NCI-H2227 treated with DMSO at 0.1 percent for 48 hours (cell line): Measurements from ENCODE around the gene BTG2.

Experiments
- DNase-seq: peaks from one replicate; lab custom pipeline; 2025; lab: John Stamatoyannopoulos, UW

The BTG2 gene

DNA sequence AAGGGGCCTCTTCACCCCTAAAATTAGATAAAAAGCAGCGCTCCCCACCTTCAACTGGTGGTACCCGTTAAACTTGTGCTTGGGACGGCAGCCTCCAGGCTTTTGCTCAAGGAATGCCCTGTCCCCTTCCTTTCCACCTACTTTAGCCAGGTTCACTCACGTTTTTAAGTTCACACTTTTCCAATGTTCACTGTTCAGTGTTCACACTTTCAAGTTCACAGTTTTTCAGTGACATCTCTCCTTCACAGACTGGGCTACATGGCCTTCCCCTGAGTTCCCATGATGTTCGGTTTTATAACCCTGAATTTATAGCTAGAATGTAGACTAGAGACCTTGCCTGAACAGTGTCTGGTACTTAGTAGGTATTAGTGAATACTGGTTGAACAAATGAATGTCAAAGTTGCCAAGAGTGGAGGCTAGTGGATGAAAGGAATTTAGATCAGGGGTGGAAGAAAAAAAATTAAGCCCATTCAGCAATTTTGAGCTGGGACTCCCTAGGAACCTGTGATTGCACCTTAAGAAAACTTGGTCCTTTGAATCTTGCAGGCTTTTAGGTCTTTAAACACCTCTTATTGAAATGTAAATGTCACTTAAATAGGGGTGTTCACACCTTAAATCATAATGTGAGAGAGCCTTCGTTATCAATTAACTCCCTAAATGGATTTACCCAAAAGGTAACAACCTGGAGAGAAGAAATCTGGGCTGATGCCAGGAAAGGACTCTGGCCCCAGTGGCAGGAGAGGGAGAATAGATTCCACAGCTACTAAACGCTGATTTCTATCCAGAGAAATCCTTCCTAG lies 12.3 kb downstream of the BTG2 start:
- DNase-seq: no peak

DNA sequence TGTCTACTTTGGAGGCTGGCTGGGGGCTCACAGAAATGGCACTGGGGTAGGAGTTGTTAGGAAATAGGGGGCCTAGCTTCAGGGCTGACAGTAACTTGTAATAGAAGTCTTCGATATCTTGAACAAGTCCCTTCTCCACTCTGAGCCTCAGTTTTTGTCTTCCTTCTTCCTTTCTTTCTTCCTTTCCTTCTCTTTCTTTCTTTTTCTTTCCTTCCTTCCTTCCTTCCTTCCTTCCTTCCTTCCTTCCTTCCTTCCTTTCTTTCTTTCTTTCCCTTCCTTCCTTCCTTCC lies 12.9 kb downstream of the BTG2 start:
- DNase-seq: no peak

DNA sequence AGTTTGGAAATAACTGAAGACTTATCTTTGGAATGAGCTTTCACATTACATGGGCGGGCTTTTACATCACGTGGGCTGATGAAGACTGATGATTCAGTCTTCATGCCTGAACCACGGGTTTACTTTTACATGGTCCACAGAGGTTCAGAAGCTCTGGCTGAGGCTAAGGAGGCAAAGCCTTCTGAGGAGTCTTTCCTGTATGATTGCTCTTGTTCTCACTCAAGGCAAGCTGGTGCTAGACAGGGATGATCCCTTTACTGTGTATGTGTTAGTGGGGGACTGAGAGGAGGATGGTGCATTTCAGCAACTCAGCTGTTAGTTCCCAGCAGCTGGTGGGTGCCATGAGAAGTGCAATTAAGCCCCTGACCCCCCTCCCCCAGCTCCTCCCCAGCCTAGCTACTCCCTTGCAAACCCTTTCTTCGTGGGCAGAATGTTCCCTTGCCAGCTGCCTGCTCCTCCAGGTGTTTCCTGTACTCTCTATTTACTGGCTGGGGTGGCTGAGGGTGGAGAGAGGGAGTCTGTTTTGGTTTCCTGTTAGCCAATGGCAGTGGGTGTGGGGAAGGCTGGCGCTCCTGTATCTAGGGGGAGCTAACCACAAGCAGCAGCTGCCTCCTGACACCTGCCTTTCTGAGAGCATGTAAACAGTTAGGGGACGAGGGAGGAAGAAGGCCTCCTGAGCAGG lies 15.4 kb downstream of the BTG2 start:
- no peak for DNase-seq

DNA sequence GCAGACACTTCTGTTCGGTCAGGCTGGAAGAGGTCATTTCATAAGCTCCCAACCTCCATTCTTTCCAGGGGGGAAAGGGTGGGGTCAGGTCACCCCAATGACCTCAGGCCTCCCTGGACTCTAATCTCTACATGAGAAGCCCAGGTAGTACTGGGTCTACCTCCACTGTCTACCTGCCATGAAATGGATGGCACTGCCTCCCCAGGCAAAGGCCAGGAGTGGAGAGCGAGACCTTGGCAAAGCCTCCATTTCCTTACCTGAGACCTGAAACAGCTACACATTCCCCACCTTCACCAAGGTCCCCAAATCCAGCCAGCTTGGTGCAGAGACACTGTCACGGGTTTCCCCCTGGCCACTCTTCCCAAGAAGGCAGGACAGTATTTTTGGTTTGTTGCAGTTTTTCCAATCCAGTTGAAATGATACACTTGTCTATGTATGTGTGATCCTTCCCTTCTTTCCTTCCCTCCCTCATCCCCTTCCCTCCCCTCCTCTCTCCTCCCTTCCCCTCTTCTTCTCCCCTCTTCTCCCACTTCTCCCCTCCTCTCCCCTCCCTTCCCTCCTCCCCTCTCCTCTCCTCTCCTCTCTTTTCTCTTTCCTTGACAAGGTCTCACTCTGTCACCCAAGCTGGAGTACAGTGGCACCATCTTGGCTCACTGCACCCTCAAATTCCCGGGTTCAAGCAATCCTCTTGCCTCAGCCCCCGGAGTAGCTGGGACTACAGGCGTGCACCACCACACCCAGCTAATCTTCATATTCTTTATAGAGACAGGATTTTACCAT lies 16.1 kb downstream of the BTG2 start:
- no peak for DNase-seq

DNA sequence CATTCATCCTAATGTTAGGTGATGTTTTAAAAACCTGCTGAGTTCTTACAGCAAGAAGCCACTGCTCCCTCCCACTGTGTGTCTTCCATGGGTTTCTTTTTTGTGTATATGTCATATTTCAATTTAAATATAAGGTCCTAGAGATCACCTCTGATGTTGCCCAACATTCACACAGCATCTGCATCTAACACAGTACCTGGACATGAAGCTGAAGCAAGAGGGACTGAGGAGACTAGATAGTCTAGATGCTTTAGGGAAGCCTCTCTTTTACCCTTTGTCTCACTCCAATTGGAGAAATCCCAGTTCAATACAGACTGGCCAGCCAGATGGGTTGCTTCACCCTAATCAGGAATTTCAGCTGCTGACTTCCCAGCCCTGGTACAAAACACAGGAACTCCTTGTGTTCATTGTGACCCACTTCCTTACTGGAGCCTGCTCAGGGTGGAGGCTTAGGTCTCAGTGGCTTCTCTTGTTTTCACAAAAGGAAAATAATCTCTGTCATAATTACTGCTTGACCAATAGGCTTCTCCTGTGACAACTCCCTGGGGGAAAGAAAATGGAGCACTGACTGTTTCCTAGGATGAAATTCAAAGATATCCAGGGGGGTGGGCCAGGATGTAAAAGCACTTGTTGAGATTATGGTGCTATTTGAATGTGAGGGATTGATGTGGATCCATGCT lies 17.3 kb downstream of the BTG2 start:
- DNase-seq: no peak

DNA sequence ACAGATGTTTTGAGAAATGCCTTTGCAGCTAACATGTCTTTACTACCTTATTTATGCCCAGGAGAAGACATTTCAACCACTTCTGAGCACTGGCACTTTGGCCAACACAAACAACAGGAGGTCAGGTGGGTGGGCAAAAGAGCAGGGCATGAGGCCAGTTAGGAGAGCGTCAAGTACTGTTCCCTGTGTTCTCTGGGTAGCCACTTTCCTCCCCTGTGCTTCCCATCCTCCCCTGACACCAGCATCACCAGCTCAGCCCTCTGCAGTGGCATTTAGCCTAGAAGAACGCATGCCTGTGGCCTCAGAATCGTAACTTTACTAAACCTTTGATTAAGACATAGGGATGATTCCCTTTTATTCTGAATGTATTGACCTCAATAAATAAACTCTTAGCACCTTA lies 18.3 kb downstream of the BTG2 start:
- DNase-seq: no peak

DNA sequence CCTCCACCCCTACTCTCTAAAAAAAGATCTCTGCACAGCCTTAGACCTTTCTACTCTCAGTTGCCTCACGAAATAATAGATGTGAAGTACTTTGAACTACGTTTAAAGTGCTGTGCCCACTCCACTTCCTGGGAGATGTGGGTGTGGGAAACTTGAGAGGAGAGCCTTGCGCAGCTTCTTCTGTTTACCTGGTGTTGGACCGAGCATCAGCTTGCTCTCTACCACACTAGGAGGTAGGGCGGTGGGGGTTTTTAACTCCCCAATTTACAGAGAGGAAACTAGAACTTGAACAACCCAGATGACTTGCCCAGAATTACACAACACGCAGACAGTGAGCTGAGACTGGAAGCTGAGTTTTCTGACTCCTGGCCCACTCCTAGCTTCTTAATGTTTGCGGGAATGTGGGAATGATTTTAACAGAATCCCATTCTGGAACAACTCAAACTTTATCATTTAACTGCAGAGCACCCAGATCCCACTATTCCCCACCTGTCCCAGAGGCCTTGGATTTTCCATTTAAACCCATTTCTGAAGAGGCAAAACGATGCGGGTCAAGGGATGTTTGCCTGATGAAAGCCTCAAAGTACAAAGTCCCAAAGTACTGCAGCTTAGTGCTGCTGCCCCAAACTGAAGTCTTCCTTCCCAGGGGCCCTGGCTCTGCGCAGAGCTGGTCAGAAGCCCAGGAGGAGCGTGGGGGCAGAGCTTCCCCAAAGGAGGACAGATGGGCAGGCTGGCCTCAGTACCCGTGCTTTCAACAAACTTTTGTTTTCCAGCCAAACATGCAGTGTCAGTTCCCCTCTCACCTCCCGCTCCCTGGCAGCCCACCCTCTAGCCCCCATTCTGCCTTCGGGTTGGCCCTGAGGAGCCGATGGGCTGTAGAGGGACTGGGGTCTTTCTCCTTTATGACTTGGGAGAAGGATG lies 19.0 kb downstream of the BTG2 start:
- DNase-seq: no peak

DNA sequence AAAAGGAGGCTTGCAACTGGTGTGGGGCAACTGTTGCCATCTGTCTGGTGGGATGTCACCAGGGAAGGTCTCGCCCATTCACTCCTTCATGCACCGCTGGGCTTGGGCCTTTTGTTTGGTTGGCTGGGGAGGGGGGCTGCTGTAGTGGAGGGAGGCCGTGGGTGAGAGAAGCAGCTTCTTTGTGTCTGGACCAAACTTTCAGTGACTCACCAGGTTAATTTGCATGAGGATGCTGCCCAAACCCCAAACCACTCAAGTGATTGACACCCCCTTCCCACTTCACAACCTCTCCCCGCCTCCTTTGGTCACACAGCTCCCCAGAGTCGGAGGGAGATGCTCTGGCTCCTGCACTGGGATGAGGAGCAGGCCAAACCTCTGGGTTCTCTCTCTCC lies 19.7 kb downstream of the BTG2 start:
- no peak for DNase-seq

DNA sequence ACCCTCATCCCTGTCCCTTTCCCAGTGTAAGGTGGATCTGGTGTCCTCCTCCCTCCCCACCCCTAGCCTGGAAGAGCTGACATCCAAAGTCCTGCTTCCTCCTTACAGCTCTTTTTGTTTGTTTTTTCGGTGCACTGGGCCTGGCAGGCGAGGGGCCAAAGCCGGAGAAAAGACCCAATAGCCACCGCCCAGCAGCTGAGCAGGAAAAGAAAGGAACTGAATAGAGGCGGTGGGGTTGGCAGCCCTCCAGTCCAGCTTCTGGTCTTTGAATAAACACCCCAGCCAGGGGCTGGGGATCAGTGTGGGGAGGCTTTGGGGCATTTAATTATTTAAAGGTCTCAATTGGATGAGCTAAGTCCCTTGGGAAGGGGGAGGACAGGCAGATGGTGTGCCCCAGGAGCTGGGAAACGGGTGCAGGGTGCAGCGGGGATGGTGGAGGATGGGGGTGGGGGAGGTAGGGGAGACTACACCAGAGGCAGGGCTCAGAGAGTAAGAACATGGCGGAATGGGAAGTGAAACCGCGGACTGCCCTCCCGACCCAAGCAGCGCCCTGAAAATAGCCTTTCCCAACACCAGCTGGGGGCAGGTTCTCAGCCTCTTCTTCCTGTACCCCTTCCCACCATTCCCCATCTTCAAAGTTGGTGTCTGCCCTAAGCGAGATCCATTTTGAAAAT lies 20.2 kb downstream of the BTG2 start:
- no peak for DNase-seq

DNA sequence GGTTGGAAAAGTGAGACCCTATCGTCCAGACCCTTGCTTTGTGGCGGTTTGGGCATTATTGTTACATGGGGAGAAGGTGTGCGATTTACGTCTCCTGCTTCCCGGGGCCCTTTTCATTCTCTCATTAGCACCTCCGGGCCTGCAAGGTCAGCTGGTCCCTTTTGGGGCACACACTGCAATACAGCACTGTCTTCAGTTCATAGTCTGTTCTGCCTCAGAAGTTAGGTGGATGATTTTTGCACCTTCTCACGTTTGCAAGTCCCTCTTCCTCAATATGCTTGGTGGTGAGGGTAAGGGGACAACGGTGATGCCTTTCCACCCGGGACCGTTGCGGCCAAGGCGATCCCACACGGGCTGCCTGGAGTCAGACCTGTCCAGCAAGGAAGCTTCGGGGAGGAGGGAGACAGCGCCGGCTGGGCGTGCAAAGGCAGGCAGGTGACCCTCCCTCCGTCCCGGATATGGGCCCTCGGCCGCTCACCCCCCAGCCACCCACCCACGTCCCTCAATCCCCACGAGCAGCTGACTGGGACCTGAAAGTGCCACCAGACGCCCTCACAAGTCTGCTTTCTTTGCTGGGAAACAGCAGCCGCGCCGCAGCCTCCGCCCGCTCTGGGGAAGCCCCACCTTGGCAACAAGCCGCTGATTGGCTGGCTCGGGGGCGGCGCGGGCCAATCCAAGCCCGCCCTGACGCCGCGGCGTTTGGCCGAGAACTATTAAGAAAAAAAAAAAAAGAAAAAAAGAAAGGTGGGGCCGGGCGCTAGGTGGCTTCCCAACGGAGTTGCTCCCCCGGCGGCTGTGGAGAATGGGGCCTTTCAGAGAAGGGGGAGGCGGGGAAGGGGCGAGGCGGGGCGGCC lies 21.7 kb downstream of the BTG2 start:
- DNase-seq: peak; percentile 86

DNA sequence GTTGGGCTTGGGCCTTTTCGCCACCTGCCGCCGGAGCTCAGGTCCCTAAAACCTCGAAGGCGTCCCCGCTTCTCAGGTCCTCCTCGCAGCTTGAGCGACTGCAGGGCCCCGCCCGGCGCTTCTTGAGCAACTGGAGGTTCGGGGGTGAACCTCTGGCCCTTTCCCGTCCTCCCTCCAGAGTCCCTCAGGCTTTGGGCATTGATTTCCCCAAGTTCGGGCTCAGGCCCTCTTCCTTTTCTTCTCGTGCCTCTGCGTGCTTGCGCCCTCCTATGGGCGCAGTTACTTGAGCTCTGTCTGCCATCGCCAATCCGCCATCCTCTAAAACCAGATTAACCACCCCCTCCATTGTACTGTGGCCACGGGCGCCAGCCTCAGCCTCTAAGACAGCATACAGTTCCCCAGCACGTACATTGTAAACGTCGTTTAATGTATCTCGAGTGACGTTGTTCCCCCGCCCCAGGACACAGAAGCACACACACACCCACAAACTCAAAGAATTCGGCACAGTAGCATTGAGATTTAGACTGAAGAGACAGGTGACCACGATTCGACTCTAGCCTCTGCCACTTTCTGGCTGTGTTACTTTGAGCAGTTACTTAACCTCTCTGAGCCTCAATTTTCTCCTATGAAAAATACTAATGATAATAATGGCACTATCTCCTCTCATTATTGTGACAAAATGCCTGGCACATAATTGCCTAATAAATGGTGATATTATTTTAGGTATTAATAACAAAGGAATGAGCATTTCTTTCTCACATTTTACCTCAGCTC lies 22.6 kb downstream of the BTG2 start:
- DNase-seq: no peak

DNA sequence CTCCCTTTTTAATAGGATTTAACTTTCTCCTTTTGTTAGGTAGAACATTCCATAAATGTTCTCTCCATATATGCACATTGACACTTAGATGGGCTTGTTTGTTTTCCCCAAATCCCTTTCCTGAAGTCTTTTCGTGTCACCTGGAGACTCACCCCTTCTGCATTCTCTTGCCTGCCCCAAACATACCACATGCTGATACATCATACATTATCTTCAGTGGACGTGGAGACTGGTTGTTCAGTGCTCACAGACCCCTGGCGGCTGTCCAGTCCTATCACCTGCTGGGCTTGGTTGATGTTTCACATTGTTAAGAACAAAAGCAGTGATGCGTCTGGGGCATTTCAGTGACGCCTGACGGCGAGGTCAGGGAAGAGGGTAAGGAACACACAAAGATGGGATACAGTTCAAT lies 23.4 kb downstream of the BTG2 start:
- DNase-seq: peak; percentile 56

DNA sequence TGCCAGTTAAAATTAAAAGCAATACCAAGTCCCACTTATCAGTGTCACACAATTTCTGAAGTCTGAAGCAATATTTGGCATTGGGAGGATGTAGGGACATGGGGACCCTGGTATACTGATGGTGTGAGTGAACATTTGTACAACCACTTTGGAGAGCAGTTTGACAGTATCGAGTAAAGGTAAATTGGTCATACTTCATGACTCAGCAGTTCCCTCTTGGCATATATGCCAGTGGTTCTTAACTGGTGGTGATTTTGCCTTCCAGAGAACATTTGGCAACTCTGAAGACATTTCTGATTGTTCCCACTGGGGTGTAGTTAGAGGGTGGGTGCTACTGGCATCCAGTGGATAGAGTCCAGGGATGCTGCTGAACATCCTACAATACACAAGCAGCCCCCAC lies 25.9 kb downstream of the BTG2 start:
- no peak for DNase-seq

DNA sequence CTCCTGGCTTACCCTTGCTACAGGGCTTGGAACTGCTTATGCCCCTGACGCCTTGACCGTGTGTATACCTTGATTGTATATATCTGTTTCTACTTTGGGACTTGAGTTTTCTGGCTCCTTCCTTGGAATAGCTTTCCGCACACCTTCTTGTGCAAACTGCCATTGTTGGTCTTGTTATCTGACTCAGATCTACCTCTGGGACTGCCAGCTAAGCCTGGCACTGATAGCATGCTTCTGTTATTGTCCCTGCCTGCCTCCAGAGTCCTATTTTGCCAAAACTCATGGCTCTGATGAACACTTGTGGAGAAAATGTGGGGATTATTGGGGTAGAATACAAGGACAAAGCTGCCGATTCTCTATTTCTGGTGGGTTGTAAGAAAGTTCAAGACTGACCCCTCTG lies 30.2 kb downstream of the BTG2 start:
- DNase-seq: no peak

DNA sequence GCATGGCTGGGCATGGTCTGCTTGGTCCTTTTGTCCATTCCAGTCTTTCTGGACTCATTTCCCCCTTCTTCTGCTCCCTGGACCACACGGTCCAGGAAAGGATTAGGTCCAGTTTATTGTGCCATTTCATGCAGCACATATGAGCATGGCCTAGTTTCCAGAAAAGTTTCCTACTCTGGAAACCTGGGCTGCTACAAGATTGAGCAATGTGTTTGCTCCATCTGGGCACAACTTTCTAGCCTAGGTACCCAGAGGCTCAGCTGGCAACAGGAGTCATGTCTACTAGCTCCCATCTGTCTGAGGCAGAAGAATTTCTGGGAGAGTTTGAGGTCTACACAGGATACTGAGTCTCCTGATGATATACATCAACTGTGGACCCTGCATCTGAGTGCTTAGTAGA lies 30.8 kb downstream of the BTG2 start:
- DNase-seq: no peak

DNA sequence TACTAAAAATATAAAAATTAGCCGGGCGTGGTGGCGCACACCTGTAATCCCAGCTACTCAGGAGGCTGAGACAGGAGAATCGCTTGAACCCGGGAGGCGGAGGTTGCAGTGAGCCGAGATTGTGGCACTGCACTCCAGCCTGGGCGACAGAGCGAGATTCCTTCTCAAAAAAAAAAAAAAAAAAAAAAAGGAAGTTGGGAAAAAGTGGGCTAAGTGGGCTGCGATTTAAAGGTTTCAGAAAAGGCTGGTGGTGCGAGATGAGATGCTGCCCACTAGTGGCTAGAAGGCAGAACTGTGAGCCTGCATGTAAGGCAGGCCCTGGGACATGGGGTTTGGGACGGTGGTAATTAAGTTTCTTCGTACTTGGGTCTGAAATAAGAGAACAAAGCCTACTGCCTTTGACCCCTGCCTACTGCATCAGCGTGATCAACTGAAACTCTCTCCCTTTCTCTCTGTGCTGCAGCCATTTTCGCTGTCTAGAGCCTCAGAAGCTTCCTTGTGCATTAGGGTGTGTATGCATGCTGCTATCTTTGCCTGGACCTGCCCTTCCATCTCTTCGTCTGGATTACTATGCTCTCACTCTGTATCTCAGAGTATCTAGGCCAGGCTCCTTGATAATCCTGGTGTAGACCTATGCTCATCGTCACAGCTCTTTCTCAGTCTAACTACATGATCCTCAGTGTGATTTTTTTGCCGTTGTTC lies 33.2 kb downstream of the BTG2 start:
- DNase-seq: peak; percentile 44

DNA sequence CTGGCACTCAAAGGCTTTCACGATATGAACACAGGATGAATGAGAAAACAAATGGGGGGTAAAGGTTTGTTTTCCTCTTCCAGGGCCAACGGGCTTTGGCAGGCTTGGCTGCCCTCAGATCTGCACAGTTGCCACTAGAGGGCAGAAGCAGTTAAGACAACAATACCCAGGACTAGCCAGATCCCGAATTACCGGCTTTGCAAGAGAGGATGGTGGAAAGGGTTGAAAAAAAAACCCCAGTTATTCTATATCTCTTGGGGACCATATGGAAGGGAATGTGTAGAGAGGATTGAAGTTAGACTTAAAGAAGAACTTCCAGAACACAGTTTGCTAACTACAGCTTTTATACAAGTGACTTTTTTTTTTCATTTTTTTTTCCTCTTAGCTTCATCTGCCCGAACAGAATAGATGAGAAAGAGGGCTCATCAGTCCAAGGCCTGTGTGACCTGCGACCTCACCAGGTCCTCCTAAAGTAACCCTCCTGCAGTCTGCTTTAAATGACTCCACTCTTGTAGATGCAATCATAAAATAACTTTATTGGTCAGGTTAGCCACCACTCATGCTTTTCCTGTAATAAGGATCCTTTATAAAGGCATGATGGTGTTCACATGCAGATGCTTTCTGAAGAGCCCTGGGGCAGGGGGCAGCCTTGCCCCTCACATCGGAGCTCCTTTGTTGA lies 34.9 kb downstream of the BTG2 start:
- peak; percentile 79 for DNase-seq
